OCI-LY1 (cell line): ENCODE results near the gene ASIP.
"Not testable (repeated sequence)": the region's sequence is repeated elsewhere in the genome, so short reads cannot be mapped to it uniquely, and the experiment has no call there.

Source experiments
- H2AFZ ChIP-seq: fragments of 200-600 bp; sonication (generic), shearing (Covaris generic); 2 replicates; pipeline ENCODE4 v1.6.0; 2014; ENCODE audit warnings: antibody characterized with exemption, mild to moderate bottlenecking, low read length
- H3F3A ChIP-seq: fragments of 200-600 bp; sonication (generic), shearing (Covaris generic); 2 replicates; pipeline ENCODE4 v1.6.0; 2014; ENCODE audit warnings: mild to moderate bottlenecking, antibody characterized with exemption, low read length, moderate library complexity; ENCODE audit not compliant: insufficient read depth
- H3K27ac ChIP-seq: fragments of 200-600 bp; sonication (generic); 2 replicates; pipeline ENCODE4 v1.5.1; 2014; ENCODE audit warnings: low read length, mixed run types, mild to moderate bottlenecking, low read depth; ENCODE audit not compliant: poor library complexity, severe bottlenecking
- H3K27me3 ChIP-seq: fragments of 200-600 bp; sonication (generic); 2 replicates; pipeline ENCODE4 v1.6.0; 2014; ENCODE audit warnings: antibody characterized with exemption, mild to moderate bottlenecking, low read length, moderate library complexity; ENCODE audit not compliant: insufficient read depth
- H3K36me3 ChIP-seq: fragments of 200-600 bp; sonication (generic); 2 replicates; pipeline ENCODE4 v1.6.1; 2014; ENCODE audit warnings: mild to moderate bottlenecking, antibody characterized with exemption, low read length, moderate library complexity, mixed read lengths; ENCODE audit not compliant: insufficient read depth
- H3K4me1 ChIP-seq: fragments of 200-600 bp; sonication (generic); 2 replicates; pipeline ENCODE4 v1.5.1; 2014; ENCODE audit warnings: mild to moderate bottlenecking, low read length, moderate library complexity; ENCODE audit not compliant: insufficient read depth, severe bottlenecking
- H3K4me2 ChIP-seq: fragments of 200-600 bp; sonication (generic), shearing (Covaris generic); 2 replicates; pipeline ENCODE4 v1.6.1; 2014; ENCODE audit warnings: low read length
- H3K4me3 ChIP-seq: fragments of 200-600 bp; sonication (generic); 2 replicates; pipeline ENCODE4 v1.5.1; 2014; ENCODE audit warnings: low read length, low read depth, mild to moderate bottlenecking, mixed read lengths; ENCODE audit not compliant: poor library complexity, severe bottlenecking
- H3K79me2 ChIP-seq: fragments of 200-600 bp; shearing (Covaris generic); 2 replicates; pipeline ENCODE4 v1.6.1; 2016; ENCODE audit warnings: mixed run types, low read length, mixed read lengths; ENCODE audit not compliant: insufficient read depth
- H3K9ac ChIP-seq: fragments of 200-600 bp; sonication (generic), shearing (Covaris generic); 2 replicates; pipeline ENCODE4 v1.6.1; 2014; ENCODE audit warnings: mild to moderate bottlenecking, low read length, mixed read lengths
- H3K9me2 ChIP-seq: fragments of 200-600 bp; sonication (generic), shearing (Covaris generic); 2 replicates; pipeline ENCODE4 v1.6.1; 2014; ENCODE audit warnings: low read depth, mild to moderate bottlenecking, low read length, mixed read lengths
- H3K9me3 ChIP-seq: fragments of 200-600 bp; shearing (Covaris generic); 2 replicates; pipeline ENCODE4 v1.6.1; 2014; ENCODE audit warnings: low read length, mixed read lengths
- H4K20me1 ChIP-seq: fragments of 200-600 bp; sonication (generic), shearing (Covaris generic); 2 replicates; pipeline ENCODE4 v1.6.0; 2016; ENCODE audit warnings: mild to moderate bottlenecking, low read length; ENCODE audit not compliant: insufficient read depth
- EZH2 ChIP-seq: fragments of 200-600 bp; sonication (generic), shearing (Covaris generic); IDR thresholded peaks from 2 replicates; pipeline ENCODE4 v1.8.0; 2017; ENCODE audit warnings: borderline replicate concordance, mixed run types, mild to moderate bottlenecking, antibody characterized with exemption, low read length, moderate library complexity, mixed read lengths
- TF ChIP-seq, protein P1 (sequence below): fragments of 200-600 bp; sonication (generic), shearing (Covaris generic); IDR thresholded peaks from 2 replicates; pipeline ENCODE4 v1.5.1; 2017; ENCODE audit warnings: mild to moderate bottlenecking, antibody characterized with exemption, low read length, moderate library complexity, mixed read lengths

Gene ASIP

DNA sequence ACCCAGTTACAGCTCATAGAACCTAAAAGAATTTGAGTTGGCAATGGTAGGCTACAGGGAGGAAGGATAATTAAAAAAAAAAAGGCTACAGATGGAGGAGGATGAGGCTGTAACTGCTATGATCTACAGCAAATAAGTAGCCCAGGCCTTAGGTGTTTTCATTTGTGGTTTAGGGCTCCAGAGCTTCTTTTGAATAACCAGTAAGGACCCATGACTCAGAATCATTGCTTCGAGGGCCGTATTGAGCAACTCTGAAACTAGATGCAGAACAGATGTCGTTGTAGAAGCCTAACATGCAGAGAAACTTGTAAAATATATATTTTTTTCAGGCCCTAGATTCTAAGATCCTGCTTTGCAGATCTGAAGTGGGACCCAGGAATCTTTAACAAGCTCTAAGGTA lies 19.0 kb upstream of the ASIP start:
- TF ChIP-seq, protein P1, sequence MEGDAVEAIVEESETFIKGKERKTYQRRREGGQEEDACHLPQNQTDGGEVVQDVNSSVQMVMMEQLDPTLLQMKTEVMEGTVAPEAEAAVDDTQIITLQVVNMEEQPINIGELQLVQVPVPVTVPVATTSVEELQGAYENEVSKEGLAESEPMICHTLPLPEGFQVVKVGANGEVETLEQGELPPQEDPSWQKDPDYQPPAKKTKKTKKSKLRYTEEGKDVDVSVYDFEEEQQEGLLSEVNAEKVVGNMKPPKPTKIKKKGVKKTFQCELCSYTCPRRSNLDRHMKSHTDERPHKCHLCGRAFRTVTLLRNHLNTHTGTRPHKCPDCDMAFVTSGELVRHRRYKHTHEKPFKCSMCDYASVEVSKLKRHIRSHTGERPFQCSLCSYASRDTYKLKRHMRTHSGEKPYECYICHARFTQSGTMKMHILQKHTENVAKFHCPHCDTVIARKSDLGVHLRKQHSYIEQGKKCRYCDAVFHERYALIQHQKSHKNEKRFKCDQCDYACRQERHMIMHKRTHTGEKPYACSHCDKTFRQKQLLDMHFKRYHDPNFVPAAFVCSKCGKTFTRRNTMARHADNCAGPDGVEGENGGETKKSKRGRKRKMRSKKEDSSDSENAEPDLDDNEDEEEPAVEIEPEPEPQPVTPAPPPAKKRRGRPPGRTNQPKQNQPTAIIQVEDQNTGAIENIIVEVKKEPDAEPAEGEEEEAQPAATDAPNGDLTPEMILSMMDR, result no peak
- H3K79me2 ChIP-seq, result no peaks in the 10 kb centered on the region
- H4K20me1 ChIP-seq, result no peaks in the 10 kb centered on the region
- no peak overlapping the region for H2AFZ ChIP-seq
- H3K9me3 ChIP-seq, result no peaks in the 10 kb centered on the region
- H3K27ac ChIP-seq, result no peak overlapping the region
- H3K4me1 ChIP-seq, result no peaks in the 10 kb centered on the region
- H3F3A ChIP-seq, result no peaks in the 10 kb centered on the region
- no peak overlapping the region for H3K4me3 ChIP-seq
- no peaks in the 10 kb centered on the region for H3K36me3 ChIP-seq
- no peaks in the 10 kb centered on the region for H3K27me3 ChIP-seq
- no peak overlapping the region for H3K9ac ChIP-seq
- no peaks in the 10 kb centered on the region for H3K9me2 ChIP-seq
- H3K4me2 ChIP-seq, result no peak overlapping the region

- not testable (repeated sequence) for H3K9me3 ChIP-seq, H3K9ac ChIP-seq, H3K79me2 ChIP-seq, H3K4me3 ChIP-seq, H3K4me2 ChIP-seq, H4K20me1 ChIP-seq, H2AFZ ChIP-seq, H3K27ac ChIP-seq, H3K36me3 ChIP-seq, H3F3A ChIP-seq, H3K27me3 ChIP-seq, H3K9me2 ChIP-seq, H3K4me1 ChIP-seq
These were observed 17.0 kb upstream of the ASIP start for GRCh38 chr20:34224251-34224650.

DNA sequence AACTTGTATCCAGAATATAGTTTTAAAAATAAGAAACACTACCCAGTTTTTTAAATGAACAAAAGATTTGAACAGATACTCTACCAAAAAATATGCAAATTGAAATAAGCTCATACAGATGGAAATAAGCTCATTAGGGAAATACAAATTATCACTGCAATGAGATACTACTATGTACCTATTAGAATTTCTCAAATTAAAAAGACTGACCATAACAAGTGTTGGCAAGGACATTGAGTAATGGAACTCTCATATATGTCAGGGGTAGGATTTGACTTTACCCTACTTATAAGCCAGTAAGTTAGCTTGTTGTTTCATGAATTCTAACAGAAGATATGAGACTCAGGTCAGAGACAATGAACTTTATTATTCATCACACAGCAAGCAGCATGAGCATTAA lies 9.6 kb upstream of the ASIP start:
- H4K20me1 ChIP-seq, result no peaks in the 10 kb centered on the region
- H3K27ac ChIP-seq, result no peak overlapping the region
- no peaks in the 10 kb centered on the region for H3K27me3 ChIP-seq
- no peak for TF ChIP-seq EZH2
- TF ChIP-seq, protein P1, result no peak
- no peak overlapping the region for H3K4me3 ChIP-seq
- no peaks in the 10 kb centered on the region for H3K36me3 ChIP-seq
- H3K4me2 ChIP-seq, result no peak overlapping the region
- no peak overlapping the region for H3K9ac ChIP-seq
- H3F3A ChIP-seq, result no peaks in the 10 kb centered on the region
- H3K9me2 ChIP-seq, result no peaks in the 10 kb centered on the region
- H2AFZ ChIP-seq, result no peak overlapping the region
- no peaks in the 10 kb centered on the region for H3K79me2 ChIP-seq
- H3K4me1 ChIP-seq, result no peaks in the 10 kb centered on the region
- H3K9me3 ChIP-seq, result 0 out of 2 replicates have a peak, but pooled peaks cover 4% of the 10 kb centered on the region

- H3K79me2 ChIP-seq, result no peaks in the 10 kb centered on the region
- no peak overlapping the region for H3K4me3 ChIP-seq
- H3K27ac ChIP-seq, result no peak overlapping the region
- peaks cover 8% of the 10 kb centered on the region for H3K9me3 ChIP-seq
- H4K20me1 ChIP-seq, result no peaks in the 10 kb centered on the region
- TF ChIP-seq EZH2, result no peak
- TF ChIP-seq, protein P1, result no peak
- H3K4me1 ChIP-seq, result no peaks in the 10 kb centered on the region
- no peaks in the 10 kb centered on the region for H3K36me3 ChIP-seq
- H2AFZ ChIP-seq, result no peak overlapping the region
- no peaks in the 10 kb centered on the region for H3K27me3 ChIP-seq
- H3F3A ChIP-seq, result no peaks in the 10 kb centered on the region
- no peak overlapping the region for H3K4me2 ChIP-seq
- H3K9ac ChIP-seq, result no peak overlapping the region
- H3K9me2 ChIP-seq, result no peaks in the 10 kb centered on the region
These were observed 8.6 kb upstream of the ASIP start for GRCh38 chr20:34232494-34233087.
